ENCODE data around the gene PPP1R14C. TPM values are rescaled to one million over a fixed set of nuclear protein-coding genes. Genes with fewer than 3 reads are reported as not detected.

Gene PPP1R14C
- total RNA-seq, 2 donors from 2014 or later: 0.95 to 1.3 TPM

DNA sequence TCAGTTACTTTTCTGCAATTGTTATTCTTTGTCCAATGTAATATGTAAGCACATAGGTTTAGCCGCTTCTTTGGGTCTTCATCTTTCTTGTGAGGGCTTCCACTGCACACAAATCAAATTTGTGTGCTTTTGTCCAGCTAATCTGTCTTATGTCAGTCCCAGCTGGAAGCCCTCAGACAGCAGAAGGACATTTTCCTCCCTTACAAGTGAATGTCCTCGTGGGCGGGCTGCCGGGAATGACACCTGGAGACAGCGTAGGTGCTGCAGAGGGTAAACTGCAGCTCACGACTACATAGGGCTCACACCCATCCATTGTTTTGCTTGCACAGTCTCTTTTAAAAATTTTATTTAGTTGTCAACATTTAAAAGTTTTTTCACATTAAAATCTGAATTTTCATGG is 24.6 kb upstream of the PPP1R14C start:
- TF ChIP-seq, protein P1, sequence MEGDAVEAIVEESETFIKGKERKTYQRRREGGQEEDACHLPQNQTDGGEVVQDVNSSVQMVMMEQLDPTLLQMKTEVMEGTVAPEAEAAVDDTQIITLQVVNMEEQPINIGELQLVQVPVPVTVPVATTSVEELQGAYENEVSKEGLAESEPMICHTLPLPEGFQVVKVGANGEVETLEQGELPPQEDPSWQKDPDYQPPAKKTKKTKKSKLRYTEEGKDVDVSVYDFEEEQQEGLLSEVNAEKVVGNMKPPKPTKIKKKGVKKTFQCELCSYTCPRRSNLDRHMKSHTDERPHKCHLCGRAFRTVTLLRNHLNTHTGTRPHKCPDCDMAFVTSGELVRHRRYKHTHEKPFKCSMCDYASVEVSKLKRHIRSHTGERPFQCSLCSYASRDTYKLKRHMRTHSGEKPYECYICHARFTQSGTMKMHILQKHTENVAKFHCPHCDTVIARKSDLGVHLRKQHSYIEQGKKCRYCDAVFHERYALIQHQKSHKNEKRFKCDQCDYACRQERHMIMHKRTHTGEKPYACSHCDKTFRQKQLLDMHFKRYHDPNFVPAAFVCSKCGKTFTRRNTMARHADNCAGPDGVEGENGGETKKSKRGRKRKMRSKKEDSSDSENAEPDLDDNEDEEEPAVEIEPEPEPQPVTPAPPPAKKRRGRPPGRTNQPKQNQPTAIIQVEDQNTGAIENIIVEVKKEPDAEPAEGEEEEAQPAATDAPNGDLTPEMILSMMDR (IDR thresholded peaks at IDR 0.05): no peak
- no peaks in the 10 kb centered on the region for H3K4me1 ChIP-seq (ENCODE audit: control insufficient read depth in 1 of 2, low read depth in 2 of 2)
- H3K9me3 ChIP-seq: no peaks in the 10 kb centered on the region
- H3K27me3 ChIP-seq (replicated peaks; ENCODE audit: insufficient read depth): no peaks in the 10 kb centered on the region
- no peak for DNase-seq (ENCODE audit: low spot score)
- H3K36me3 ChIP-seq: no peaks in the 10 kb centered on the region
- H3K27ac ChIP-seq: no peak overlapping the region
- ATAC-seq (ENCODE audit: insufficient number of reproducible peaks, low FRiP score, low read depth): no peak
- H3K4me3 ChIP-seq: no peak overlapping the region

DNA sequence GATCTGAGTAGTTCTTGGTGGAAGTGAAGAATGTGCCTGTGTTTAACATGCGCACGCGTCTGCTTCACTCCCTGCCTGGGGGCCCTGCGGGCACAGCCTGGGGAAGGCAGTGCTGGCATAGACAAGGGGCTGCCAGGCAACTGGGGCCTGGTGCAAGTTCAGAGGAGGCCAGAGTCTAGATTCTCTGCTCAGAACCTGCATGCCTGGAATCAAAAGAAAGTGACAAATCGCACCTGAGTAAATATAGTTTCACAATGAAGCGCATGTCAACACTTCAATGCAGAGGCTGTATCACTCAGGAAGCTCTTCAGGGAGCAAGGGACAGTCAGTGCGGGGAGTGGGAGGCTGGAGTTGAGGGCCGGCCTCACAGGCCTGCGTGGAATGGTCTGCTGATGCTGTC is 24.2 kb upstream of the PPP1R14C start:
- TF ChIP-seq, protein P1 (IDR thresholded peaks at IDR 0.05): no peak
- no peak overlapping the region for H3K4me3 ChIP-seq
- no peak overlapping the region for H3K27ac ChIP-seq
- no peaks in the 10 kb centered on the region for H3K9me3 ChIP-seq
- no peaks in the 10 kb centered on the region for H3K36me3 ChIP-seq
- no peak for ATAC-seq (ENCODE audit: insufficient number of reproducible peaks, low FRiP score, low read depth)
- H3K27me3 ChIP-seq (replicated peaks; ENCODE audit: insufficient read depth): no peaks in the 10 kb centered on the region
- no peak for DNase-seq (ENCODE audit: low spot score)
- no peaks in the 10 kb centered on the region for H3K4me1 ChIP-seq (ENCODE audit: control insufficient read depth in 1 of 2, low read depth in 2 of 2)

DNA sequence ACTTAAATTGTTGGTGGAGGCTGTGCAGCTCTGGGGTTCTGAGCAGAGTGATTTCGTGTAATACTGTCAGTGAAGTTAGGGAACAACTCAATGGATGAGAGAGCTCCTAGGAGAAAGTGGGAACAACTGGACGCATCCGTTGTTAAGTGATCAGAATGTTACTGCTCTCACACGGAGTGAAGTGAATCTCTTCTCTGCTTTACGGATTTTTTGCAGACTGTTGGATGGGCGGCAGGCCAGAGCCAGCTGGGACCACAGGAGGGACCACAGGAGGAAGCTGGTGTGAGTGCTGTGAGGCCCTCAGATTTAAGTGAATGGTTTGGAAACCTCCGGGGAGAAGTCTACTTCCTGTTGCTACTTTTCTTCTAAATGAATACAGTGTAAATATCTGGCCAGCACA is 23.7 kb upstream of the PPP1R14C start:
- Histone ChIP-seq H3K9me3 (no peaks in the 10 kb centered on the region), H3K27ac (no peak overlapping the region), H3K4me3 (no peak overlapping the region), H3K27me3 (replicated peaks; ENCODE audit: insufficient read depth) (no peaks in the 10 kb centered on the region), H3K4me1 (ENCODE audit: control insufficient read depth in 1 of 2, low read depth in 2 of 2) (no peaks in the 10 kb centered on the region), H3K36me3 (no peaks in the 10 kb centered on the region)
- no peak for DNase-seq (ENCODE audit: low spot score)
- TF ChIP-seq, protein P1 (IDR thresholded peaks at IDR 0.05): no peak
- ATAC-seq (ENCODE audit: insufficient number of reproducible peaks, low FRiP score, low read depth): no peak

DNA sequence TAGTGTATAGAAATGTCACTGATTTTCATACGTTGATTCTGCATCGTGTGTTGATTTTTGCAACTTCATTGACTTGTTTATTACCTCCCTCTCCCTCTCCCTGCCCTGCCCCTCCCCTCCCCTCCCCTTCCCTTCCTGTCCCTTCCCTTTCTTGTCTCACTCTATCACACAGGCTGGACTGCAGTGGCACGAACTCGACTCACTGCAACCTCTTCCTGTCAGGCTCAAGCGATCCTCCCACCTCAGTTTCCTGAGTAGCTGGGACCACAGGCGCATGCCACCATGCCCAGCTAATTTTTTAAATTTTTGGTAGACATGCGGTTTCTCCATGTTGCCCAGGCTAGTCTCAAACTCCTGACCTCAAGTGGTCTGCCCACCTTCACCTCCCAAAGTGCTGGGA is 19.2 kb upstream of the PPP1R14C start:
- DNase-seq (ENCODE audit: low spot score): no peak
- H3K4me1 ChIP-seq (ENCODE audit: control insufficient read depth in 1 of 2, low read depth in 2 of 2): no peaks in the 10 kb centered on the region
- H3K36me3 ChIP-seq: no peaks in the 10 kb centered on the region
- H3K4me3 ChIP-seq: no peak overlapping the region
- no peak overlapping the region for H3K27ac ChIP-seq
- no peaks in the 10 kb centered on the region for H3K9me3 ChIP-seq
- no peaks in the 10 kb centered on the region for H3K27me3 ChIP-seq (replicated peaks; ENCODE audit: insufficient read depth)
- ATAC-seq (ENCODE audit: insufficient number of reproducible peaks, low FRiP score, low read depth): no peak
- TF ChIP-seq, protein P1 (IDR thresholded peaks at IDR 0.05): no peak

DNA sequence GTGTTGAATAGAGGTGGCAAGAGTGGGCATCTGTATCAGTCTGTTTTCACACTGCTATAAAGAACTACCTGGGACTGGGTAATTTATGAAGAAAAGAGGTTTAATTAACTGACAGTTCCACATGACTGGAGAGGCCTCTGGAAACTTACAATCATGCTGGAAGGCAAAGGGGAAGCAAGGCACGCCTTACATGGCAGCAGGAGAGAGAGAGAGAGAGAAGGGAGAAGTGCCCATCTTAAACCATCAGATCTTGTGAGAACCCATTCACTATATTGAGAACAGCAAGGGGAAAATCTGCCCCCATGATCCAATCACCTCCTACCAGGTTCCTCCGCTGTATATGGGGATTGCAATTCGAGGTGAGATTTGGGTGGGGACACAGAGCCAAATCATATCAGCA is 18.6 kb upstream of the PPP1R14C start:
- TF ChIP-seq, protein P1 (IDR thresholded peaks at IDR 0.05): no peak
- no peaks in the 10 kb centered on the region for H3K27me3 ChIP-seq (replicated peaks; ENCODE audit: insufficient read depth)
- H3K27ac ChIP-seq: no peak overlapping the region
- H3K4me3 ChIP-seq: no peak overlapping the region
- DNase-seq (ENCODE audit: low spot score) (no peak), ATAC-seq (ENCODE audit: insufficient number of reproducible peaks, low FRiP score, low read depth) (no peak)
- no peaks in the 10 kb centered on the region for H3K4me1 ChIP-seq (ENCODE audit: control insufficient read depth in 1 of 2, low read depth in 2 of 2)
- H3K9me3 ChIP-seq: no peaks in the 10 kb centered on the region
- H3K36me3 ChIP-seq: no peaks in the 10 kb centered on the region

All from thoracic aorta (tissue), 2 donors.